22Rv1 (cell line): Measurements from ENCODE around the gene EMP1.

Experiments
- CTCF ChIP-seq: fragments of 450-650 bp; IDR thresholded peaks from 2 replicates; pipeline ENCODE4 v1.5.1; 2017; ENCODE audit warnings: mild to moderate bottlenecking
- ZFX ChIP-seq: fragments of 450-650 bp; IDR thresholded peaks from 2 replicates; pipeline ENCODE4 v1.6.1; 2017; ENCODE audit warnings: antibody characterized with exemption, borderline replicate concordance

DNA sequence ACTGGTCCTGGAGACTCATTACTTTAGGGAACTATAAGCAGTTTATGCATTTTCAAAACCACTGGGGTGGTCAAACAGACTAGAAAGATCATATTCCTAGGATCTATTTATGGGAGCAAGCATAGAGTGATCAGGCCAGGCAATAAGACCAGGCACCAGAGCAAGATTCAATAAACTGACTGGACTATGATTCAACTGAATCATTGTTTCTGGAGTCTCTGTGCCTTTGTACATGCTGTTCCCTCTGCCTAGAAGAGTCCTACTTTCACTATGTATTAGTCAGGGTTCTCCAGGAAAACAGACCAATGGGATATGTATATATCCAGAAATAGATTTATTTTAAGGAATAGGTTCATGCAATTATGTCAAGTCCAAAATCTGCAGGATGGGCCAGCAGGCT is 55.5 kb downstream of the EMP1 start:
- TF ChIP-seq CTCF = no peak
- no peak for TF ChIP-seq ZFX
